Activated T-helper 1 cell treated with anti-CD3 and anti-CD28 coated beads, Interleukin-12 subunit alpha, Interleukin-12 subunit beta, Interleukin-2, Interleukin-4 antibody, amounts not matched to agents 30 ng/mL and 10 ng/mL and 1 ng/mL, durations not matched to agents 14 hours and 24 hours and 36 hours (primary cell): Measurements from ENCODE around the gene SLC16A12. TPM values are rescaled to one million over a fixed set of nuclear protein-coding genes. Genes with fewer than 3 reads are reported as not detected.
"Not testable (repeated sequence)": the region's sequence is repeated elsewhere in the genome, so short reads cannot be mapped to it uniquely, and the experiment has no call there.

ENCODE experiments used
- DNase-seq: peaks from one replicate; pipeline ENCODE4 v3.0.0; 2021; ENCODE audit warnings: low spot score
- H3K27ac Mint-ChIP-seq: one replicate; pipeline ENCODE4 v1.8.0; 2021; ENCODE audit warnings: mild to moderate bottlenecking, mixed read lengths
- H3K27me3 Mint-ChIP-seq: one replicate; pipeline ENCODE4 v1.8.0; 2022; ENCODE audit warnings: mild to moderate bottlenecking, moderate library complexity, mixed read lengths; ENCODE audit not compliant: insufficient read depth
- H3K36me3 Mint-ChIP-seq: one replicate; pipeline ENCODE4 v1.8.0; 2021; ENCODE audit warnings: low read depth, mixed read lengths
- H3K4me1 Mint-ChIP-seq: one replicate; pipeline ENCODE4 v1.8.0; 2021; ENCODE audit warnings: low read depth, mixed read lengths
- H3K4me3 Mint-ChIP-seq: one replicate; pipeline ENCODE4 v1.8.0; 2021; ENCODE audit warnings: mild to moderate bottlenecking, moderate library complexity, mixed read lengths
- H3K9me3 Mint-ChIP-seq: one replicate; pipeline ENCODE4 v1.8.0; 2021; ENCODE audit warnings: mixed read lengths
- intact Hi-C: fragments of 100-400 bp; cut with micrococcal nuclease; formaldehyde crosslinking; loops from one replicate; pipeline ENCODE4 v1.15.1; 2024
- total RNA-seq: library from RNA; stranded (reverse); gene quantifications from 2 replicates; pipeline ENCODE4 v1.2.3, GENCODE V29; 2022

SLC16A12 gene
- total RNA-seq, 1 donor from 2014 or later: not detected

DNA sequence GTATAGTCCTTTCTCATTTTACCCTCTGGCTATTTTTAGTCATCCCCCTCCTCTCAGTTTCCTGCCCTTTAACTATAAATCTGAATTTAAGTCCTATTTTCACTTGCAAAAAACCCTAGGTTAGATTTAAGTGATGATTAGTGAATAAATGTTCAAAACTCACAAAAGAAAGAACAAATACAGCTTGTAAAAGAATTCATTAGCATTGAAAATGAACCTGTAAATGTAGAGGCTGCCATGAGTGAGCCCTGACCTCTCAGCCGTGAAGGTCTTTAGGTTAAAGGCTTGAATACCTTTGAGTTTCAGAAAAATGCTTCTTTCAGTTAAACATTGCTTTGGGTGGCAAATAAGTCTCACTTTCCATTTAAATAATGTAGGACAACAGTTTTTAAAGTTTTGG, 2.0 kb upstream of the SLC16A12 start:
- H3K36me3 Mint-ChIP-seq: peaks cover 3% of the 10 kb centered on the region
- H3K4me3 Mint-ChIP-seq: no peak overlapping the region
- H3K4me1 Mint-ChIP-seq: peaks cover 5% of the 10 kb centered on the region
- peaks cover 54% of the 10 kb centered on the region for H3K27me3 Mint-ChIP-seq
- intact Hi-C loops: no loop called here
- no peak overlapping the region for H3K27ac Mint-ChIP-seq
- DNase-seq: no peak
- no peaks in the 10 kb centered on the region for H3K9me3 Mint-ChIP-seq

DNA sequence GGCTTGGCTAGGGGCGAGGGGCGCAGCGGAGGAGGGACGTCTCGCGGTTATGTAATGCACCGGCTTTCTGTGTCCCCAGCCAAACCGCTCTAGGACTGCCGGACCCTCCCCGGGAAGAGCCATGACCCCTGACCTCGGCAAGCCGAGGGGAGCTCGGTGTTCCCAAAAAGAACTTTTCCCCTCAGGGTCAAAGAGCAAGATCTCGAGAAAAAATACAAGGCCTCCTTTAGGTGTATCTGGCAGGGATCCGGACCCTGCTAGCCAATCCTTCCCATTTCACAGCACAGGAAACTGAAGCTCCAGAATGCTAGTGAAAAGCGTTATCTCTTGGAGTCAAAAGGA, 590 bp upstream of the SLC16A12 start:
- peaks cover 5% of the 10 kb centered on the region for H3K4me1 Mint-ChIP-seq
- no peak for DNase-seq
- peaks cover 3% of the 10 kb centered on the region for H3K36me3 Mint-ChIP-seq
- no peaks in the 10 kb centered on the region for H3K9me3 Mint-ChIP-seq
- H3K4me3 Mint-ChIP-seq: no peak overlapping the region
- intact Hi-C loops: no loop called here
- H3K27me3 Mint-ChIP-seq: peaks cover 63% of the 10 kb centered on the region
- H3K27ac Mint-ChIP-seq: no peak overlapping the region

DNA sequence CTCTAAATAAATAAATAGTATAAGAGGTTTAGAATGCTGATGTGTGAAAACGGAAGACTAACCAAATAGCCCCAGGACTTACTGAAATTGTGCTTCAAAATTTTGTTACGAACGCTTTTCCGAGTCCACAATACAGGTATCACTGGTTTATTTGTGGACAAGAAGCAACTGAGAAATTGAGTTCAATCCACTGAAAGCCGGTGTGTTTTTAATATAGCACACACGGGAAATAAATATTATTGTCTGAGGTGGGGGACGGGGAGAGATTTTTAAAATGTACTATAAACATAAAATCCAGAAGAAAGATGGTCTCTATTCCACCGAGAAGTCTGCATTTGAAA, 598 bp downstream of the SLC16A12 start:
- H3K4me3 Mint-ChIP-seq: no peak overlapping the region
- peaks cover 5% of the 10 kb centered on the region for H3K4me1 Mint-ChIP-seq
- H3K36me3 Mint-ChIP-seq: peaks cover 3% of the 10 kb centered on the region
- no peaks in the 10 kb centered on the region for H3K9me3 Mint-ChIP-seq
- no peak for DNase-seq
- peaks cover 58% of the 10 kb centered on the region for H3K27me3 Mint-ChIP-seq
- intact Hi-C loops: no loop called here
- no peak overlapping the region for H3K27ac Mint-ChIP-seq

DNA sequence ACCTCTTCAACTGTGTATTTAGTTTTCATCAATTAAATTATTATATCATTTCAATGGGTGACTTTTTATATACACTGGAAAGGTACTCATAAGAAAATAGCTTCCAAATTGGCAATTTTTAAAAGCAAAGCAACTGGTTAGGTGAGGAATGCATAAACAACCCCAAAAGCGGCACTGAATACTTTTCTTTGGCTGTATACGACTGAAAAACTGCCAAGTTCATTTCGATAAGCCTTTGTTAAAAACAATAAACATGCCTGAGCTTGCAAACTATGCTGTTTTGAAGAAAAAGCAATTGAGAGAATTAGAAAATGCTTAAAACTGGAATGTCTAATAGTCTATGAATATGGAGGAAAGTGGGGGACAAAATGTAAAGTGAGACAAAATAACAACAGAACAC, 2.9 kb downstream of the SLC16A12 start:
- H3K4me1 Mint-ChIP-seq: peaks cover 5% of the 10 kb centered on the region
- H3K27ac Mint-ChIP-seq: no peak overlapping the region
- peaks cover 62% of the 10 kb centered on the region for H3K27me3 Mint-ChIP-seq
- no peaks in the 10 kb centered on the region for H3K9me3 Mint-ChIP-seq
- H3K4me3 Mint-ChIP-seq: no peak overlapping the region
- no peak for DNase-seq
- intact Hi-C loops: no loop called here
- H3K36me3 Mint-ChIP-seq: peaks cover 3% of the 10 kb centered on the region

DNA sequence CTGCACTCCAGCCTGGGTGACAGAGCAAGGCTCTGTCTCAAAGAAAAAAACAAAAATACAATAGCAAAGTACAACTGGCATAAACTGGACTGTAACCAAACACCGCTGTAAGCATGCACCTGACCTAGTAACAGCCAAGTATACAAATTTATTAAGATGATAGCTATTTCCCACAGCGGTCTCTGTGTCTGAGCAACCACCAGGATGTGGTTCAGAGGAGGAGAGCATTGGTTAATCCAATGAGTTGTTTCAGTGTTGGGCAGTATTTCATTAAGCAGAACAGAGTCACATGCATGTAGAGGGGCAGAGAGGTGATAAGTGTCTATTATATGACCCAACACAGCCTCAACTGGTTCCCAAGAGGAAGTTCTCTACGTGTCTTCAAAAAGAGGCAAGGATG, 4.0 kb downstream of the SLC16A12 start:
- intact Hi-C loops: no loop called here
- no peaks in the 10 kb centered on the region for H3K9me3 Mint-ChIP-seq
- H3K27ac Mint-ChIP-seq: no peak overlapping the region
- H3K4me1 Mint-ChIP-seq: peaks cover 5% of the 10 kb centered on the region
- H3K27me3 Mint-ChIP-seq: peaks cover 52% of the 10 kb centered on the region
- H3K4me3 Mint-ChIP-seq: no peak overlapping the region
- peaks cover 3% of the 10 kb centered on the region for H3K36me3 Mint-ChIP-seq
- DNase-seq: no peak

DNA sequence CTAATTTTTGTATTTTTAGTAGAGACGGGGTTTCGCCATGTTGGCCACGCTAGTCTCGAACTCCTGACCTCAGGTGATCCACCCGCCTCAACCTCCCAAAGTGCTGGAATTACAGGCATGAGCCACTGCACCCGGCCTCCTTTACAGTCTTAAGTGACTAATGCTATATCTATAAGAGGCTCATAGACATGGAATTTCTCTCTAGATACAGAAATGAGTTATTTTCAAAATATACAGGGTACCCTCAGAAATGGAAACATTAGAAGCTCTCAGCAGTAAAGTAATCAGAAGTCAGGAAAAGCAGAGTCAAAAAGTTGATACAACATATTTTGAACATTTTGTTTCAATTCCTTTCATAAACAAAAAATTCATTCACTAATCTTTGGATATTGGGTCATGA, 5.7 kb downstream of the SLC16A12 start:
- H3K36me3 Mint-ChIP-seq, H3K4me1 Mint-ChIP-seq, H3K27ac Mint-ChIP-seq, H3K4me3 Mint-ChIP-seq, intact Hi-C loops, H3K9me3 Mint-ChIP-seq, DNase-seq: not testable (repeated sequence)
- H3K27me3 Mint-ChIP-seq: peaks cover 44% of the 10 kb centered on the region

DNA sequence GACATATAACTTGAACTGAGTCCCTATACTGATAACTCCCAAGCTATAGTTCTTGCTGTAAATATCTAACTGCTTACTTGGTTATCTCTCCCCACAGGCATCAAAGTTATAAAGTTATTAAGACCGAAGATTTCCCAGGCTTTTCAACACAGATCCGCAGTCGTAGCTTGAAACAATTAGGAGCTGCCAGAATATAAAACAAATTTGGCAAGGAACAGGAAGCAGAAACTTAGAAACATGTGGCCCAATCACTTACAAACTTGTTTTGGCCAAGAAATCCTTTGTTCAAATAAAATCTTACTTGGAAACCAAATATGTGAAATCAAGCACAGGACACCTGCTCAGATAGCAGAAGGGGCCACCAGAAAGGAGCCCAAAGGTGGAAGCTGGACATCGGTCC, 9.0 kb downstream of the SLC16A12 start:
- no peak overlapping the region for H3K27ac Mint-ChIP-seq
- H3K4me1 Mint-ChIP-seq: no peaks in the 10 kb centered on the region
- no peaks in the 10 kb centered on the region for H3K9me3 Mint-ChIP-seq
- H3K36me3 Mint-ChIP-seq: no peaks in the 10 kb centered on the region
- H3K4me3 Mint-ChIP-seq: no peak overlapping the region
- peaks cover 17% of the 10 kb centered on the region for H3K27me3 Mint-ChIP-seq
- intact Hi-C loops: no loop called here
- no peak for DNase-seq

DNA sequence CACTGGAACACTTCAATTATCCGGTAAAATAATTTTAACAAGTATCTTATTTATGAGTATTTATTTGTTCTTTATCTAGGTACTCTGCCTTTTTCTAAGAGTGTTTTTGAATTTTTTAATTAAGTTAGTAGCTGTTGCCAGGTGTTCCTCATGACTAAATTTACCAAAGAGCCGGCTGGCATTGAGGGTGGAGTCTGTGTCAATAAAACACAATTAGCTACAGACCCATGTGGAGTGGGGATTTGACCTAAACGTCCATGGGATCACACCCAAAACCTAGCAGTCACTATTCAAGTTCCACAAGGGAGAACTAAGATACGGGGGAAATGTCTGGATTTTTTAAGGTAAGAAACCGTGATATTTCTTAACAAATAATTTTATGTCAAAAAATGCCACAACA, 9.8 kb downstream of the SLC16A12 start:
- intact Hi-C loops: no loop called here
- Mint-ChIP-seq H3K9me3 (no peaks in the 10 kb centered on the region), H3K4me1 (no peaks in the 10 kb centered on the region), H3K27ac (no peak overlapping the region), H3K27me3 (peaks cover 16% of the 10 kb centered on the region), H3K4me3 (no peak overlapping the region), H3K36me3 (no peaks in the 10 kb centered on the region)
- DNase-seq: no peak

DNA sequence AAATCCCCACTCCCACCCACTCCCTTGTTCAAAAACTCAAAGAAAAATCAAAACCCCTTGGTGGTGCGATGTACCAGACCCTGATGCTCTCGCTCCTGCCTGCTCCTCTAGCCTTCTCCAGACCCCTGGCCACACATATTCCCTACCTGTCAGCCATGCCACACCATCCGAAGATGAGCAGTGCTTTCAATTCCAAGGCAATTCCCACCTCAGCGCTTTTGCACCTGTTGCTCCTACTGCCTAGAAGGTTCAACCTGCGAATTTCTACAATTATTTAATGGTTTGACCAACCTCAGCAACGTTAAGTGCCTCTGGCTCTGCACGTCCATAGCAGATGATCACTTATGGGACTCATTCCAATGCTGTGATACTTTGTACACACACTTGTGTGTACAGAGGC, 11.1 kb downstream of the SLC16A12 start:
- Mint-ChIP-seq H3K36me3 (no peaks in the 10 kb centered on the region), H3K9me3 (no peaks in the 10 kb centered on the region), H3K4me3 (no peak overlapping the region), H3K27me3 (peaks cover 16% of the 10 kb centered on the region), H3K27ac (no peak overlapping the region), H3K4me1 (no peaks in the 10 kb centered on the region)
- DNase-seq: no peak
- intact Hi-C loops: no loop called here

DNA sequence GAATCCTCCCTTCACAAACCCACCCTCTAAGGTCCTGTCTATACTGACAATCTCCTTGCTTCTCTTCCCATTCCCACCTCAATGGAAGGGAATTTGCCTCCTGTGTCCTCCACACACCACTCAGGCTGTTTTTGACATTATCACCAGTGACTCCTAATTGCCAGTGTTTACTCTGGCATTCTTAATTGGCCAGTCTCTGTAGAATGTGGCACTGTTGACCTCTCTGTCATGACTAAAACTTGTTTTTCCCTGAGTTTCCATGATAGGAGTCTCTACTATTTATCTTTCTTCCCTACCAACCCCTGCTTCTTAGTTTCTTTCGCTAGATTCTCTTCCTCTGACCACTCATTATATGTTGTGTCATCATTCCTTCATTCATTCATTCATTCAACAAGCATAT, 12.1 kb downstream of the SLC16A12 start:
- no peak for DNase-seq
- Mint-ChIP-seq H3K9me3 (no peaks in the 10 kb centered on the region), H3K27me3 (peaks cover 11% of the 10 kb centered on the region), H3K27ac (no peak overlapping the region), H3K4me3 (no peak overlapping the region), H3K36me3 (no peaks in the 10 kb centered on the region), H3K4me1 (no peaks in the 10 kb centered on the region)
- intact Hi-C loops: no loop called here

DNA sequence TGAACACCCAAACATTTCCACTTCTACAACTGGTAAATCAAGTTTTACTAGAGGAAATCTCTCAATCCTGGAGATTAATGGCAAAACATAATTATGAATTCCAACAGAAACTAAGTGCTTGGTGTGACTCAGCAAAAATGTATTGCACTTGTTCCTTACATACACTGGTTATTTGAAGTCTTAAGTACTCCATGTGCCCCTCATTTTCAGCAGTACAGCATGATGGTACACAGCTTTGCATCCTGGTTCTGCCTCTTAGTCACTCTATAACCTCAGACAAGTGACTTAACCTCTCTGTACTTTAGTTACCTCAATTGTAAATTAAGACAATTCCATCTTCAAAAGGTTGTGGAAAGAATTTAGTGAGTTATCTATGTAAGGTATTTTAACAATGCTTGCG, 12.9 kb downstream of the SLC16A12 start:
- no peak for DNase-seq
- intact Hi-C loops: no loop called here
- H3K9me3 Mint-ChIP-seq: no peaks in the 10 kb centered on the region
- H3K4me1 Mint-ChIP-seq: no peaks in the 10 kb centered on the region
- H3K27me3 Mint-ChIP-seq: peaks cover 3% of the 10 kb centered on the region
- no peaks in the 10 kb centered on the region for H3K36me3 Mint-ChIP-seq
- H3K4me3 Mint-ChIP-seq: no peak overlapping the region
- H3K27ac Mint-ChIP-seq: no peak overlapping the region

DNA sequence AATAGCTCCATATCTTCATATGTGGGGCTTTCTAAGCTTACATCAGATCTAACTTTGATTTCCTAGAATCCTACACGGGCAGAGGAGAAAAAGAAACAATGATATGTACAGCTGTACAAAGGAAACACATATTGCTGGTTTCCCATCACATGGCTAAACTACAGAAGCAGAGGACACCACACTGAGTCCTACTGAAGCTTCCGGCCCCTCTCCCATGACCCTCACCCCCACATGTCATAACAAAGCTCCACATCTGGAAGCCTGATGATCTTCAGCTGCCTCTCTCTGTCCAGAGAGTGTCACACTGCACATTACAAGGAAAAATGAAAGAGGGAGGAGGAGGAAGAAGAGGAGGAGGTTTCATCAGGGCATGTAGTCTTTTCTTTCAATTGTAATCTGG, 14.0 kb downstream of the SLC16A12 start:
- intact Hi-C loops: no loop called here
- H3K27me3 Mint-ChIP-seq: peaks cover 2% of the 10 kb centered on the region
- no peaks in the 10 kb centered on the region for H3K36me3 Mint-ChIP-seq
- no peak overlapping the region for H3K4me3 Mint-ChIP-seq
- no peaks in the 10 kb centered on the region for H3K4me1 Mint-ChIP-seq
- no peaks in the 10 kb centered on the region for H3K9me3 Mint-ChIP-seq
- DNase-seq: no peak
- no peak overlapping the region for H3K27ac Mint-ChIP-seq

DNA sequence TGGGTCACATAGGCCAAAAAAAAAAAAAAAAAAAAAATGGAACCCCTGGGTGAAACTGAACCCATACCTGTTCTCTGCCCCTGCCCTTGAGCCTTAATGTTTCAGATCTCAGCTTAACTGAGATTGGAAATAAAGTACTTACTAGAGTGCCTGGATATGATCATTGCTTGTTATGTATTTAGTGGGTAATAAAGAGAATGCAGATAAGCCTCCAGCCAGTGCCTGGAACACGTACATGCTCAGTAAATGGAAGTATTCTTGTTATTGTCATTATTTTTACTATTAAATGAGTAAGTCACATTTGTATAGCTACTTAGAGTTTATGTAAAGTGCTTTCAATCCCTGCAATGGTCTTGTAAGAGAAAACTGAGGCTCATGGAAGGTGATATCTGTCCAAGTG, 14.7 kb downstream of the SLC16A12 start:
- H3K27ac Mint-ChIP-seq: no peak overlapping the region
- H3K9me3 Mint-ChIP-seq: no peaks in the 10 kb centered on the region
- no peaks in the 10 kb centered on the region for H3K27me3 Mint-ChIP-seq
- no peaks in the 10 kb centered on the region for H3K4me1 Mint-ChIP-seq
- no peak overlapping the region for H3K4me3 Mint-ChIP-seq
- no peak for DNase-seq
- no peaks in the 10 kb centered on the region for H3K36me3 Mint-ChIP-seq
- intact Hi-C loops: no loop called here

DNA sequence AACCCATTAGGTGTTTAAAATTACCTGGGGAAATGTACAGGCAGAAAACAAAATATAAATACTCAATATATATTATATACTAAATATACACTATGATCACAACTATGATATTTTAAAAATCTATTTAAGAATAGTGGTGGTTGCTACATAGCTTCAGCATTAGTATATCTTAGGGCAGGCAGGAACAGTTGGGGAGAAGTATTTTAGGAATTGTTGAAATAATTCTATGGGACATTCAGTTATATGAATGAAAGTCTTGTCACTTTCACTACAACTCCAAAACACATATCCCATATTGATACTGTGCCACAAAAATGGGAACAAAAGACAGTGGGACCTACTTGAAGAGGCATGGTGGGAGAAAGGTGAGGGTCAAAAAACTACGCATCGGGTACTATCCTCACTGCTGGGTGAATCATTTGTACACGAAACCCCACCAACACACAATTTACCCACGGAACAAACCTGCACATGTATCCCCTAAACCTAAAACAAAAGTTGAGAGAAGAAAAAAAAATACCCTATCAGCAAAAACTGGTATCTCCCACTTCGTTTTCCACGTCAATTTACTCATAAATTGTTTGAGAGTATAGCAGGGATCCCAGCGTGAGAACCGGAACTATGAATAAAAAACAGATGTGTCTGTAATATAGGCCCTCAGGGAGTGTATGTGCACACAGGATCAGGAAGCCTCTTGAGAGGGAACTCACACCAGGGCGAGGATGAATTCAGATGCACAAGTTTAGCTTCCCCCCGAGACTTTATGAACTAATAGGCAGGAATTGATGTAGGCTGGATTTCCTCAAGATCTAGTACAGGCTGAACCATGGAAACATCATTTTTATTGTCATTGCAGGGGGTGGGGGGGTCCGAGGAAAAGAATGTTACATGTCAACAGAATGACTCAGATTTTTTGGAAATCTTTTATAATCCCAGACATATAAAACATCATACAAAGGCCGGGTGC, 16.2 kb downstream of the SLC16A12 start:
- Mint-ChIP-seq H3K27ac (no peak overlapping the region), H3K36me3 (no peaks in the 10 kb centered on the region), H3K27me3 (no peaks in the 10 kb centered on the region), H3K9me3 (no peaks in the 10 kb centered on the region), H3K4me1 (no peaks in the 10 kb centered on the region), H3K4me3 (no peak overlapping the region)
- intact Hi-C loops: no loop called here
- no peak for DNase-seq
